HG03175 (cell line): ENCODE data around the gene STMN1.

Source experiments
- ATAC-seq: cut with Tn5 transposase; IDR thresholded peaks from one replicate; pipeline ENCODE4 v1.9.1; 2021; ENCODE audit warnings: mild to moderate bottlenecking, moderate library complexity; ENCODE audit not compliant: unreplicated experiment

Gene STMN1

DNA sequence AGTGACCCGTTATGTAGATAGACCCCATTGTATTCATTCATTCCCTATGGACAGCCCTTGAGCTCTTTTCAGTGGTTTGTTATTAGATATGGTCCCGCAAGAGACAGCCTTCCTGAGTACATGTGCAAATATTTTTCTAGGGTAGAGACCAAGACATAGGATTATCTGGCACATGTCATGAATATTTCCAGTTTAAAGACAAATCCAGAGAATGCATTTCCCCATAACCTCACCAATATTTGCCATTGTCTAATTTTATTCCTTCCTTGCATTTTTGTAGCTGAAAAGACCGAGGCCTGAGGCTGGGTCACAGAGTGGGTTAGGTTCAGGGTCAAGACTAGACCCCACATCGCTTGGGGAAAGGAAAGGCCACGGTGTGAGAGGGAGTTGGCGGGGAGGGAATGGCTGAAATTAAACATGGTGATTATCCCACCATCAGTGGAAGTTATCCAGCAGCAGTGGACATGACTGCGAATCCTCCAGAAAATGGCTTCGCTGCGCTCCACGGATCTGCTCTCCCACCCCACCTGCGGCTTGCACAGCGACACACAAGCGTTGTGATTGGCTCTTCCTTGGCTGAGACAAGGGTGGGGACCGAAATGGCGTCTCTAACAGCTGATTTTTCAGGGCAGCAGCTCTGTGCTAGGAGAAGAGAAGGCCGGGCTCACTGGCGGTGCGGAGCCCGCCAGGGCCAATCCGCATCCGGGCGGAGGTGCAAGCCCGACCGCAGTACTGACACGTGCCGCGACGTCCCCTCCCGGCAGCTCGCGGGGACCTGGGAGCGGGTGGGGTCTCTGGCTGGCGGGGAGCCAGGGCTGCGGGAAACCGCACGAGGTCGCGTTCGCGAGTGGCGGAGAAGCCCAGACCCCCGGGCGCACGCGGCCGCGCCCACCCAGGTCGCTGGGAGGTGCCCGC, 16.1 kb upstream of the STMN1 start:
- ATAC-seq = no peak

DNA sequence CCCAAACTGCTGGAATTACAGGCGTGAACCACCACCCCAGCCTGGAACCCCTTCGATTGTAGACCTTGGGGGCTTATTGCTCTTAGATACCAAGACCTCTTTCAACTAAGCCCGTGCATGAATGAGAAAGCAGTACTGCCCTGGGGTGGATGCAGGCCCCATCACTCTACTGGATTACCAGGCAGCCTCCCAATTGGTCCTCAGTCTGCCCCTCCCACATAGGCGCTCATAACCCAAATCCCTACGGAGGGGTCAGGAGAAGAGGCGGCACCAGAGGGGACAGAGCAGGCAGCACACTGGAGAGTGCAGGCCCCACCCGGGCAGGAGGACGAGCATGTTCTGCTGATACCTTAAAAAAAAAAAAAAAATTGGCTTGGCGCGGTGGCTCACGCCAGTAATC, 12.4 kb upstream of the STMN1 start:
- no peak for ATAC-seq

DNA sequence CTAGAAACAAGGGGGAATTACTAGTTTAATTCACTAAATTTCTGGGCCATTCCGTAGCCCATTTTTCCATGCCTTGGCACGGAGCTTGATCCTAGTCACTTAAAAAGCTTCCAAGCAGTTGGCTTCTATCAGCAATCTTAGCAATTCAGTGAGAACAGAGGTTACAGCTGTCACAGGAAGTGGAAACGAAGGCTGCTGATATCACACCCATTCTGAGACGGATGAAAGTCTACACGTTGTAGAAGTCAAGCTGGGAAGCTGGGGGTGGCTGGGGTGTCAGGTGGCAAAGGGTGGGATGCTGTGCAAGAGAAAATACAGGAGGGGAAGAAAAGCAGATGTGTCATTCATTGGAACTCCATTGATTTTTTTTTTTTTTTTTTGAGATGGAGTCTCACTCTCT, 11.8 kb upstream of the STMN1 start:
- ATAC-seq = no peak

DNA sequence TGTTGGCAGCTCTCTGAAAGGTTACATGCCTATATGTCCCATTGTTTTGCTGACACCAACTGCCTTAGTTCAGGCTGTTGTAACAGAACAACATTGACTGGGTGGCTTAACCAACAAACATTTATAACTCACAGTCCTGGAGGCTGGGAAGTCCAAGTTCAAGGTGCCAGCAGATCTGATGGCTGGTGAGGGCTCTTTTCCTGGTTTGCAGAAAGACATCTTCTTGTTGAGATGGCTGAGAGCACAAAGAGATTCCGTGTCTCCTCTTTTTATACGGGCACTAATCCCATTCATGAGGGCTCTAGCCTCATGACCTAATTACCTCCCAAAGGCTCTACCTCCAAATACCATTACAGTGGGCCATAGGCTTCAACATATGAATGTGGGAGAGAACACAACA, 10.2 kb upstream of the STMN1 start:
- no peak for ATAC-seq

DNA sequence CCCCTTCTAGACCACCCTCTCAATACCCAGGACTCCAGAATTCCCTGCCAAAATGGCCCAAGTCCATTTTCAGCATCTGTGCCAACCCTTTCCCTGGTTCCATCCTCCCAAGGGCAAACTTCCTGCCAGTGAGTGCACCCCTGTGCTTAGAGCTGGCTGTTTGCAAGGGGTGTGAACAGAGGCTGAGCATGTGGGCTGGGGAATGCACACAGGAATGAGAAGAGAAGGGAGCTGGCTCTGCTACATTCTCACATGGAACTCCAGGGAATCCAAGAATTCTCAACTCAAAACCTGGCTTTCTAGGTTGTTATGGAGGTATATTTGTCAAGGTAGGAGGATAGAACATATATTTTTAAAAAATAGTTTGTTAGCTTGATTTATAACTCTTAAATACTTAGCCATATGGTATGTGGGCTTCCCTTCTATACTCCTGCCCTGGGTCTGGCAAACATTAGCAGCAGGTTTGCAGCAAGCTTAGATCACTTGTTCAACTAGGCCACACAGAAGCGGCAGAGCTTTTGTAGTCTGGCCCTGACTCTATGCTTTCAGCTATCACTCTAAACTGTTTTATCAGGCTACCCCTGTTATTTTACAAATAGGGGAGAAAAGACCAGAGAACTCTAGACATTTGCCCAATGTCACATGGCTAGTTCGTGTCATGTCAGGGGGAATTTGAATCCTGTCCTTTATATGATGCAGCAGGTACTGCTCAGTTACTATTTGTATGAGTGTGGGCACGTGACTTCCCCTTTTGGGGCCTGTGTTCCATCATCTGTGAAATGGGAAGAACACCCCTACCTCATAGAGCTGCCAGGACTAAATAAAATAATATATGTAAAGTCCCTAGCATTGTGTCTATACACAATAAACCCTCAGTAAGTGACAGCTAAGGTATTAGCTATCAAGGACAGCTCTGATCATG, 8.1 kb upstream of the STMN1 start:
- ATAC-seq = no peak

DNA sequence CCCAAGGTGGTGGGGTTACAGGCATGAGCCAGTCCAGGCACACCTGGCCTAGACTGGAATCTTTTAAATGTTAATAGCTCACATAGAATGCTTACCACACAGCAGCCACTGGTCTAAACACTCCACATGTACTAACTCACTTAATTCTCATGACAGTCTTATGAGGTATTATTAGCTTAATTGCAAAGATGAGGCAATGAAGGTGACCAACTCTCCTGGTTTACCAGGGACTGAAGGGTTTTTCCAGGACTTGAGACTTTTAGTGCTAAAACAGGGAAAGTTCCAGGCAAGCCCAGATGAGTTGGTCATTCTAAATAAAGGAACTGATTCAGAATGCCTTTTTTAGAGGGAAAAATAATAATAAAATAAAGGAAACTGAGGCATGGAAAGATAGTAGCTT, 7.0 kb upstream of the STMN1 start:
- ATAC-seq = no peak

DNA sequence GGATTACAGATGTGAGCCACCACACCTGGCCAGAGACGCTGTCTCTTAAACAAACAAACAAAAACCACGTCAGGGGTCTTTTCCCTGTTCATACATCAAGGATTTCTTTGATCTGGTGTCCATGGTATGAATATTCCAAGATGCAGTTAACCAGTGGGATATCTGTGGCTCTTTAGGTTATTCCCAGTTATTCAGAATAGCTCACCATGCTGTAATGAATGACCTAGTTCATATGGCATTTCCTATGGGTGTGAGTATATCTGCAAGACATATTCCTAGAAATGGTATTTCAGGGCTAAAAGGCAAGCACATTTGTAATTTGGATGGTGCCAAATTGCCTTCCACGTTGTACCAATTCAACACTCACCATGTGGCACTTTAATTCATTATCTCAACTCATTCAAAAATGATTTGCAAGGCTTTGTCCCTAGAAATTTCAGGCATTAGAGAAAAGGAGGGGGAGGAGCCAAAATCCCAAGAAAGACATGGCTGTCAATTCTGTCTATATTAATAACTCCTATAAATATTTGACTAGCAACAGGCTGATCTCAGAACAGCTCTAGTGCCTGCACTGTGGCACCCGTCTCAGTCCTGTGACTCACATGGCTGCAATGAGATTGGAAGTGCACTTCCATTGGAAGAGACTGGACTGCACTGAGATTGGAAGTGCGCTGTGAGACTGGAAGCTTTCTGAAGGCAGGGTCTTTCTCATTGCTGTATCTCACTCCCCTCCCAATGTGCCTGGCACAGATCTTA, 6.0 kb upstream of the STMN1 start:
- no peak for ATAC-seq

DNA sequence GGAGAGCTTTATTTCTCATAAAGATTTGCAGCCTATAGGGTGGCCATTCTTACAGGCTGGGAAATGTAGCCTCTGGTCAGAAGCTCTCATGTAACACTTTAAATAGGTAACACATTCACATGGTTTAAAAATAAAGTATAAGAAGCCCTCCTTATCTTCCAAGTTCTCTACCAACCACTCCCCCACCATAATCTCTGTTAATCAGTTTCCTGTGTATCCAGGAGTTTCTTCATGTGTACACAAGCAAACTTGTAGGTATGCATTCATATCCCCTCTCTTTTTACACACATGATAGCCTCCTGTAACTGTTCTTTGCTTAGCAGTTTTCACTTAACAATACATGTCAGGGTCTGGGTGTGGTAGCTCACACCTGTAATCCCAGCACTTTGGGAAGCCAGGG, 4.9 kb upstream of the STMN1 start:
- ATAC-seq = no peak

DNA sequence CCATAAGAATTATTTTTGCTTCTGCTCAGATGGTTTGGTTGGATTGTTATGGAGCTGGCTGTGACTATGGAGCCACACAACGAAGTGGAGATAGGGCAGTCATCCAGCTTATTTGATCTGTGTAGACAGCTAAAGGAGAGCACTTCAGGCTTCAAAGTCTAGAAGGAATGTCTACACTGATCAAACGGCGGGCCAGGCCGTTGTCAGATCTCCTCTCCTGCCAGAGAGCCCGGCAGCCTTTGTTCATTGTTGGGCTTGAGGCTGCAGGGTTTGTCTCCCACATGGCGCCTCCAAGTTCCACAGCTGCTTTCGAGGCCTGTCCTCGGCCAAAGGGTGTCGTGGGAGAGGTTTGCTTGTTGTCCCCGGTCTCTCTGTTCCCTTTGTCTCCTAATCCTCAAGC, 2.8 kb upstream of the STMN1 start:
- ATAC-seq = no peak

DNA sequence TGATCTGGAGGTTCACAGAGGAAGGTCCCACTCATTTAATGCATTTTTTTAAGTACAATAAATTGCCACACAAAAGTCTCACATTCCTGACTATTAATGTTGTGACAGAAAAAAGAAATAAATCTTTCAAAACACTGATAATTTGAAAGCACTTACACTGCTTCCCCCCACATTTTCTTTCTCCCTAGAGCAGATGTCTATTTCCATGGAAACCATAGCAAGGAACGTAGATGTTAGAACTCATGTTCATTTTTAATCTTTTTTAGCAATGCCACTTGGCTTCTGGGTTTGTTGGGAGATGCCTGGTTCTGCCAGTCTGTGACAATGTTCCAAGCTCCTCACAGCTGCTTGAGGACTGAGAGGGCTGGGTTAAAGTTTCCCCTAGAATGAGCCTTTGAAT, 1.9 kb upstream of the STMN1 start:
- no peak for ATAC-seq

DNA sequence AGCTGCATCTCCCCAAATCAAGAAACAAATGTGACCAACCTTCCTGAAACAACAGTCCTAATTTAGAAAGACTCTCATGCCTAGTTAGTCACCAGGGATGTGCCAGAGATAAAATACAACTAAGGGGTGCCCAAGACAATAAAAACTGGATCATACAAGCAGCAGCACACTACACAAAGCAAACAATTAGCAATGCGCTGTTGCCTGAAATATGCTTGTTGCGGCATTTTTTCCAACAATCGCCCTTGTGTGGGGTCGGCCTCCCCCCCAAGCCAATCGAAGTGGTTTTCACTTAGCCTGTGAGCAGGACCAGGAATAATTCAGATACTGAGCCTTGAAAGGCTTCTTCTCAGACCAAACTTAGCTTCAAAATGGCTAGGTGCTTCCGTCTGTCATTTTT, 1.4 kb upstream of the STMN1 start:
- no peak for ATAC-seq

DNA sequence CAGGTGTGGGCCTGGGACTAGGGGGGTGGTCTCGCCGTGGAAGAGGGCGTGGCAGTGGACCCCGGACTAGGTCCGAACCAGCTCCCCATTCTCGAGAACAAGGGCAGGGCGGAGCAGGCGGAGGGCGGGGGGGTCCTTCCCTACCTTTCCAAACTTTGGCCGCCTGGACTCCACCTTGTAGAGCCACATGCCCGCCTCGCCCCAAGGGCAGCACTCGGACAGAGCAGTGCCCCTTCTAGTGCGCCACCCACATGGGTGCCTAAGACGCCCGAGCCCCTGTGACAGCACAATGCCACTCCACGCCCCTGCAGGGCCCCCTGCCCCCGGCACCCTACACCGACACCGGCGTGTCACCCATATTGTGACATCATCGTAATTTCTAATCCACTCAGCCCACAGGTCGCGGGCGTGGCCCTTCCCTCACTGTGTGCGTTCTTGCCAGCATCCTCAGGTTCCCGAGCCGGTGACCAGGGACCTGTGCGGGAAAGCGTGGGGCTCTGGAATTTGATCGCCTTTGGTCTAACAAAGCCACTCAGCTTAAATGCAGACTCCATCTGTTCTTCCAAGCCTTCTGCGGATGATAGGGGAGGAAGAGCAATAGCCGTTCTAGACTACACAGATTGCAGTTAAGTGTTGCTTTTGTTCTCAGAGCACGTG, 553 bp upstream of the STMN1 start:
- ATAC-seq = no peak

DNA sequence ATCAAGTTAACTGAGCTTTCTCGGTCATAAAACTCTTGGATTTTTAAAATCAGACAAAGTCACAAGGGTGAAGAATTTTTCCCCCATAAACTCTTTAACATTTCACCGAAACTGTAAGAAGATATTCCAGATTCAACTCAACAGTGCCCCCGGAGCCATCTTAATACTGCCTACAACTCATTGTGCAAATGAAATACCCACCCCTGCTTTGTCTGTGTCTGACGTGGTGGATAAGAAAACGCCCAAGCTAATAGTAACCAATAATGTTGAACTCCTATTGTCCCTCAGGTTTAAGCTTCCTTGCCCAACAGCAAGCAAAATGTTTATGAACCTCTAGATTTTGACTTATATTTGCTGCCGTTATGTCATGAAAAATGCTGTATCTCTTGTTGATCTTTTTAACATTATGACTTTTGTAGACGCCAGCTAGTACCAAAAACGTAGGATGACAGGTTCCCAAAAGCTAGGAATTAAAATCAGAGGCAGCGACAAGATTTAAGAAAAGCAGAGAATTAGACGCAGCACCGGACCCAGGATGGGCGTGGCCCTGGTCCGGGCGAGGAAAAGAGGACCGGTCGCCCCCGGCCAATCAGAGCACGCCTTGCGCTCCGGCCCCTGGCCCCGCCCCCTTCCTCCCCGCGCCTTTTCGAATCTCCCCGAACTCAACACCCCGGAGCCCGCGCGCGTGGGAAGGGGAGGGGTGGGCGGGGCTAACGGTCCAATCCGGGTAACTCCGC, 1.1 kb downstream of the STMN1 start:
- peak; percentile 71 for ATAC-seq

DNA sequence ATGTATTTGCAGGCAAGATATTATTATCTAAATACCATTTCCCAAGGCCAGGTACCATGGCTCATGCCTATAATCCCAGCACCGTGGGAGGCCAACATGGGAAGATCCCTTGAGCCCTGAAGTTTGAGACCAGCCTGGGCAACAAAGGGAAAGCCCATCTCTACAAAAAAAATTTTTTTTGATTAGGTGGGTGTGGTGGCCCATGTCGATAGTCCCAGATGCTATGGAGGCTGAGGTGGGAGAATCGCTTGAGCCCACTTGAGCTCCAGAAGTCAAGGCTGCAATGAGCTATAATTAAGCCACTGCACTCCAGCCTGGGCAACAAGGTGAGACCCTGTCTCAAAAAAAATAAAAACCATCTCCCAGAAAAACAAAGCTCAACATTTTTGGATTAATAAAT, 2.2 kb downstream of the STMN1 start:
- ATAC-seq = no peak

DNA sequence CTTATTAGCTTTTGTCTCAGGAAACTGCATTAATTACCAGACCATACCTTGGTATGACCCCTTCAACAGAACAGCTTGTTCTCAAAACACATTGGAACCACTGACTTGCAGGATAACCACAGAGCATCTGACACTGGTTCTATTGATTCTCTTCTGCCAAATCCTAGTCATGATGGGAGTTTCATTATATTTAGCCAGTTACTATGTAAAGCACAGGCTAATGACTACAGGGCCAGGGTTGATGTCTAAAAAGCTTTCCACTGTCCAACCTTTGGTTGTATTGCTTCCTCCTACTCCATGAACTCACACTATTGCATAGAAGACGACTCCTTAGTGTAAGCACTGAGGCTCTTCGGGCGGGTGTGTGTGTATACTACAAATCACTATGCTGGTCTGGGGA, 3.8 kb downstream of the STMN1 start:
- no peak for ATAC-seq

DNA sequence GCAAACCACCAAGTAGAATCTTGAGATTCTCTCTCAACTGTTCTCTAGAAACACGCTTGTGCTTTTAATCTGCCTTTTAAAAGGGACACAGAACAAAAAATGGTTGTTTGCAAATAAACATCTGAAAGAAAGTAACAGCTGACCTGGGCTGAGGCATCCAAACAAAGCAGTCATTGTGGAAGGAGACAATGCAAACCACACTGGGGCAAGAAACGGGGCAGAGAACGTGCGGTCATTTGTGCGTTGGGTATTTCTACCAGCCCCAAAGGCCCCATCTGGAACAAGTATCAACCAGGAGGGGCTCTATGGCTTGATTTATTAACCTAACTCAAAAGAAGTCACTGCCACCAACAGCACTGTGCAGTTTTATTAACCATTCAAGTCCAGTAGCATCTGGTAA, 6.0 kb downstream of the STMN1 start:
- no peak for ATAC-seq

DNA sequence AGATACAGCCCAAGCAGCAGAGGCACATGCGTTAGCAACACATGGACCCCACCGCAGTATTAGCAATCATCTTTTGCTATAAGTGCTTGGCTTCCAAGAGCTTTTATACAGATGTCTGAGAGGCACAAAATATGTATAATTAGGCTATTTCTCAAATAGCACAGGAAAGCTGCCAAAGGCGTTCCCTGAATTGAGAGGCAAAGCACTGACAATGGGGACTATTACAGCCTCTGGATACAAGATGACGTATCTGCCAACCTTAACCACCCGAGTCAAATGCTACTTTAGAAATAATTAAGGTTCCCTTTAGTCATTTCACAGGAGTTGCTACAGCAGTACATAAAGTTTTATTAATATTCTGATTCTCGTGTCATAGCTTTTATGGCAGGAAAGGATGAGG, 6.4 kb downstream of the STMN1 start:
- ATAC-seq = no peak

DNA sequence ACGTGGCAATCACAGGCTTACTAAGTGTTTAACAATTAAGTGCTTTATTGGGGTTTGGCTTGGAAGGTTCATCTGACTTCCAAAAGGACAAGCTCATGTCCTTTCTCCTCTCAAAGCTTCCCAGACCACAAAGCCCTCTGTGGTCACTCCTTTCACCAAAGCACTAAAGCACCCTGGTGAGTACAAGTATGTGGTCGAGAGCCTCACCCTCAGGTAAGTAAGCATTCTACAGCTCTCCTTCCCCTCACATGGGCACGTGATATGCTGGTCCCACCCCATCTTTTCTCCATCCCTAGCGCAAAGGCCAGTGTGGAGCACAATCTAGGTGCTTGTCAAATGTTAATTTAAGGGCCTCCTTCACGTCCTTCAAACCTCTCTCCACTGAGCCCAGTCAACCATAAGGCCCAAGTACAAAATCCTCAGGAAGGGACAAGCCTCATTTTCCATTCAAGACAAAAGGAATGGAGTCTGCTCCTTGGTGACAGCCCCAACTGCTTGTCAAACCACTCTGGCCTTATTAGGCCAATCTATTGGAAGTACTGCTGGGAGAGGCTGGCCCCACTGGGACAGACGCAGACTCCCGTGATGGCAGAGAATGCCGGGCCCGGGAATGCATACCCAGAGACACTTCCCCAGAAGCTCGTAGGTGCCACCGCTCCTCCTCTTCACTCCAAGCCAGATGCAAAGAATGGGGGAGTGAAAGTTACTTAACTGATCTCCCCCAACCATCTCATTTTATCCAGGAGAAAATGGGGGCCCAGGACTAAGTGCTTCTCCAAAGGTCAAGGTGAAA, 7.8 kb downstream of the STMN1 start:
- no peak for ATAC-seq

DNA sequence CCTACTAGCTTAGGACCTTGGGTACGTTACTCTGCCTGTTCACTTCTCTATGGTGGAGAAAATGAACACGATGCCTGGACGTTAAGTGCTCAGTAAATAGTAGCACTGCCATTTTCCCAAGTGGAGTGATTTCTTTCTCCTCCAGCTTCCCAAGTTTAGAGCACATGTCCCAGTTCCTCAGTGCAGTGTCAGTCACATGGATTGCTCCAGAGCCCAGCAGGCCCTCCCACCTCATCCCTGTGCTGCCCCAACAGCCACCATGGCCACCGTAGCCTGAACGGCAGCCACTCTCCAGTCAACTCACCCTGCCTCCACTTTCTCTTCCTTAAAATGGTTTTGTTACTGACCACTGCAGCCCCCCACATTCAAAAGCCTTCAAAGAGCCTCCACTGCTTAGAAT, 8.5 kb downstream of the STMN1 start:
- ATAC-seq = no peak
